Measurements from ENCODE around the gene GBF1.

Gene GBF1

DNA sequence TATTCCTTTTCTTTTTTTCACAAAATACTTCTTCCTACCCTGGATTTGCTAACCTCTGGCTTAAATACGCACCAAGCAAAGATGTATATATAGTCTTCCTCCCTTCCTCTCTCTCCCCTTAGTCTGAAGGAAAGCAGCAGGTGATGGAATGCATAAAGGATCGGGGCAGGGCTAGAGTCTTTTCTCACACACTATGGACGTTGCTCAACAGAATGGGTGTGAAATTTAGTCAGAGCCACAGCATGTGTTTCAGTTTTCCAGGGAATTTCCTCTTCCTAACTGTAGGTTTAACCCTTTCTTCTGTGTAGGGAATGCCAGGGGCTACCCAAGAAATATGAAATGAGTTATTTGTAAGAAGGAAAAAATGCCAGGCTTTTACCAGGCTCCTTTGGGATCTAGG, 78.7 kb downstream of the GBF1 start:
- Histone ChIP-seq H3K4me3 (ENCODE audit: low read length) (no peak overlapping the region), H4K20me1 (ENCODE audit: insufficient read depth, low read length) (peaks cover 17% of the 10 kb centered on the region; the same call in 1 of the 2 replicates), H3K9me3 (ENCODE audit: insufficient read depth, low read length) (no peaks in the 10 kb centered on the region), H3K79me2 (ENCODE audit: low read length) (no peaks in the 10 kb centered on the region; the same call in 1 of the 2 replicates), H3K36me3 (replicated peaks; ENCODE audit: low read depth, low read length) (no peaks in the 10 kb centered on the region), H3K9ac (ENCODE audit: low read length) (no peak overlapping the region), H3K27ac (ENCODE audit: low read length) (no peak overlapping the region), H3K4me1 (ENCODE audit: low read length) (no peaks in the 10 kb centered on the region), H3K4me2 (ENCODE audit: low read length) (no peak overlapping the region), H3K27me3 (ENCODE audit: low read depth, low read length) (no peaks in the 10 kb centered on the region), H2AFZ (ENCODE audit: low read depth, low read length) (no peak overlapping the region)
- TF ChIP-seq EZH2phosphoT487 (IDR thresholded peaks at IDR 0.05; ENCODE audit: low read depth), result no peak
- TF ChIP-seq, protein P1, sequence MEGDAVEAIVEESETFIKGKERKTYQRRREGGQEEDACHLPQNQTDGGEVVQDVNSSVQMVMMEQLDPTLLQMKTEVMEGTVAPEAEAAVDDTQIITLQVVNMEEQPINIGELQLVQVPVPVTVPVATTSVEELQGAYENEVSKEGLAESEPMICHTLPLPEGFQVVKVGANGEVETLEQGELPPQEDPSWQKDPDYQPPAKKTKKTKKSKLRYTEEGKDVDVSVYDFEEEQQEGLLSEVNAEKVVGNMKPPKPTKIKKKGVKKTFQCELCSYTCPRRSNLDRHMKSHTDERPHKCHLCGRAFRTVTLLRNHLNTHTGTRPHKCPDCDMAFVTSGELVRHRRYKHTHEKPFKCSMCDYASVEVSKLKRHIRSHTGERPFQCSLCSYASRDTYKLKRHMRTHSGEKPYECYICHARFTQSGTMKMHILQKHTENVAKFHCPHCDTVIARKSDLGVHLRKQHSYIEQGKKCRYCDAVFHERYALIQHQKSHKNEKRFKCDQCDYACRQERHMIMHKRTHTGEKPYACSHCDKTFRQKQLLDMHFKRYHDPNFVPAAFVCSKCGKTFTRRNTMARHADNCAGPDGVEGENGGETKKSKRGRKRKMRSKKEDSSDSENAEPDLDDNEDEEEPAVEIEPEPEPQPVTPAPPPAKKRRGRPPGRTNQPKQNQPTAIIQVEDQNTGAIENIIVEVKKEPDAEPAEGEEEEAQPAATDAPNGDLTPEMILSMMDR (IDR thresholded peaks at IDR 0.05; ENCODE audit: low read depth, low read length), result no peak

DNA sequence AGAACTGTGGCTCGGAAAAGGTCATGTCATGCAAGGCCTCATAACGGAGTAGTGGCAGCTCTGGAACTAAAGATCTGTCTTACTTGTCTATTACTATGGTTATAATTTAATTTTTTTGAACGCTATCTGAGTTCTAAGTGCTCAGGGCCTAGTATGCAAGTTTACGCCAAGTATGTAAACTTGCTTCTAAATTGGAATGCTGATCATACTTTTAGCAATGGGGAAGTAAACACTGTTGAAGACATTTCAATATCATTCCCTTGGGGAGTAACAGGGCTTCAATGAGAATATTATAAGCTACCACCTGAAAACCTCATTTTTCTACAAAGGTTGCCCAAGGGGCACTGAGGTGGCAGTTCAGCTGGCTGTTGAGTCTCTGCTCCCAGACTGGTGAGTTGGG, 80.7 kb downstream of the GBF1 start:
- Histone ChIP-seq H3K27me3 (ENCODE audit: low read depth, low read length) (no peaks in the 10 kb centered on the region), H3K36me3 (replicated peaks; ENCODE audit: low read depth, low read length) (no peaks in the 10 kb centered on the region), H3K9ac (ENCODE audit: low read length) (no peak overlapping the region), H3K4me2 (ENCODE audit: low read length) (no peak overlapping the region), H3K9me3 (ENCODE audit: insufficient read depth, low read length) (no peaks in the 10 kb centered on the region), H2AFZ (ENCODE audit: low read depth, low read length) (no peak overlapping the region), H3K4me3 (ENCODE audit: low read length) (no peak overlapping the region), H3K27ac (ENCODE audit: low read length) (no peak overlapping the region), H3K79me2 (ENCODE audit: low read length) (no peaks in the 10 kb centered on the region; the same call in 1 of the 2 replicates), H3K4me1 (ENCODE audit: low read length) (no peaks in the 10 kb centered on the region), H4K20me1 (ENCODE audit: insufficient read depth, low read length) (peaks cover 18% of the 10 kb centered on the region; the same call in 1 of the 2 replicates)
- no peak for TF ChIP-seq EZH2phosphoT487 (IDR thresholded peaks at IDR 0.05; ENCODE audit: low read depth)
- TF ChIP-seq, protein P1 (IDR thresholded peaks at IDR 0.05; ENCODE audit: low read depth, low read length), result no peak

GRCh38 chr10:102327002-102327401, 81.7 kb downstream of the GBF1 start:
- H3K27me3 ChIP-seq (ENCODE audit: low read depth, low read length), result no peaks in the 10 kb centered on the region
- TF ChIP-seq EZH2phosphoT487 (IDR thresholded peaks at IDR 0.05; ENCODE audit: low read depth), result no peak
- TF ChIP-seq, protein P1 (IDR thresholded peaks at IDR 0.05; ENCODE audit: low read depth, low read length), result no peak
- H3K9ac ChIP-seq (ENCODE audit: low read length), result no peak overlapping the region
- H4K20me1 ChIP-seq (ENCODE audit: insufficient read depth, low read length), result peaks cover 18% of the 10 kb centered on the region; the same call in 1 of the 2 replicates
- H3K9me3 ChIP-seq (ENCODE audit: insufficient read depth, low read length), result no peaks in the 10 kb centered on the region
- H3K36me3 ChIP-seq (replicated peaks; ENCODE audit: low read depth, low read length), result no peaks in the 10 kb centered on the region
- no peaks in the 10 kb centered on the region; the same call in 1 of the 2 replicates for H3K79me2 ChIP-seq (ENCODE audit: low read length)
- H3K27ac ChIP-seq (ENCODE audit: low read length), result no peak overlapping the region
- no peak overlapping the region for H3K4me3 ChIP-seq (ENCODE audit: low read length)
- H2AFZ ChIP-seq (ENCODE audit: low read depth, low read length), result no peak overlapping the region
- H3K4me1 ChIP-seq (ENCODE audit: low read length), result no peaks in the 10 kb centered on the region
- H3K4me2 ChIP-seq (ENCODE audit: low read length), result no peak overlapping the region

GRCh38 chr10:102327641-102328040, 82.3 kb downstream of the GBF1 start:
- H3K79me2 ChIP-seq (ENCODE audit: low read length), result no peaks in the 10 kb centered on the region; the same call in 1 of the 2 replicates
- peaks cover 18% of the 10 kb centered on the region; the same call in 1 of the 2 replicates for H4K20me1 ChIP-seq (ENCODE audit: insufficient read depth, low read length)
- no peak overlapping the region for H2AFZ ChIP-seq (ENCODE audit: low read depth, low read length)
- TF ChIP-seq, protein P1 (IDR thresholded peaks at IDR 0.05; ENCODE audit: low read depth, low read length), result no peak
- no peaks in the 10 kb centered on the region for H3K9me3 ChIP-seq (ENCODE audit: insufficient read depth, low read length)
- no peaks in the 10 kb centered on the region for H3K36me3 ChIP-seq (replicated peaks; ENCODE audit: low read depth, low read length)
- H3K4me3 ChIP-seq (ENCODE audit: low read length), result no peak overlapping the region
- no peaks in the 10 kb centered on the region for H3K27me3 ChIP-seq (ENCODE audit: low read depth, low read length)
- H3K9ac ChIP-seq (ENCODE audit: low read length), result no peak overlapping the region
- no peak overlapping the region for H3K4me2 ChIP-seq (ENCODE audit: low read length)
- H3K4me1 ChIP-seq (ENCODE audit: low read length), result no peaks in the 10 kb centered on the region
- no peak overlapping the region for H3K27ac ChIP-seq (ENCODE audit: low read length)
